Gastroesophageal sphincter (tissue), 3 donors: ENCODE measurements around the gene PLEKHM1.
"Not testable (repeated sequence)": the region's sequence is repeated elsewhere in the genome, so short reads cannot be mapped to it uniquely, and the experiment has no call there.

ENCODE experiments used
- EP300 ChIP-seq: sonication (generic); formaldehyde crosslinking; IDR thresholded peaks from one replicate; pipeline ENCODE4 v1.6.1; 2017; ENCODE audit warnings: antibody characterized with exemption, mild to moderate bottlenecking
- POLR2AphosphoS5 ChIP-seq: sonication (generic); formaldehyde crosslinking; IDR thresholded peaks from one replicate; pipeline ENCODE4 v1.6.1; 2017; ENCODE audit warnings: antibody characterized with exemption
- TF ChIP-seq, protein P1 (sequence below), 4 experiments: fragments of 200-600 bp in 2 of 4; fragments of 450-650 bp in 2 of 4; sonication (generic) in 1 of 4; IDR thresholded peaks; one replicate each; pipeline ENCODE4 v1.5.1; 2017 to 2019; ENCODE audit warnings: antibody characterized with exemption in 4 of 4, mild to moderate bottlenecking in 2 of 4, moderate library complexity in 2 of 4

GRCh38 chr17:45443371-45444260, 46.9 kb downstream of the PLEKHM1 start:
- TF ChIP-seq, protein P1, sequence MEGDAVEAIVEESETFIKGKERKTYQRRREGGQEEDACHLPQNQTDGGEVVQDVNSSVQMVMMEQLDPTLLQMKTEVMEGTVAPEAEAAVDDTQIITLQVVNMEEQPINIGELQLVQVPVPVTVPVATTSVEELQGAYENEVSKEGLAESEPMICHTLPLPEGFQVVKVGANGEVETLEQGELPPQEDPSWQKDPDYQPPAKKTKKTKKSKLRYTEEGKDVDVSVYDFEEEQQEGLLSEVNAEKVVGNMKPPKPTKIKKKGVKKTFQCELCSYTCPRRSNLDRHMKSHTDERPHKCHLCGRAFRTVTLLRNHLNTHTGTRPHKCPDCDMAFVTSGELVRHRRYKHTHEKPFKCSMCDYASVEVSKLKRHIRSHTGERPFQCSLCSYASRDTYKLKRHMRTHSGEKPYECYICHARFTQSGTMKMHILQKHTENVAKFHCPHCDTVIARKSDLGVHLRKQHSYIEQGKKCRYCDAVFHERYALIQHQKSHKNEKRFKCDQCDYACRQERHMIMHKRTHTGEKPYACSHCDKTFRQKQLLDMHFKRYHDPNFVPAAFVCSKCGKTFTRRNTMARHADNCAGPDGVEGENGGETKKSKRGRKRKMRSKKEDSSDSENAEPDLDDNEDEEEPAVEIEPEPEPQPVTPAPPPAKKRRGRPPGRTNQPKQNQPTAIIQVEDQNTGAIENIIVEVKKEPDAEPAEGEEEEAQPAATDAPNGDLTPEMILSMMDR (IDR thresholded peaks at IDR 0.05): not testable (repeated sequence)
- TF ChIP-seq POLR2AphosphoS5, EP300: not testable (repeated sequence)
